RWPE1 (cell line): Measurements from ENCODE around the gene PROX1.
"Not testable (repeated sequence)": the region's sequence is repeated elsewhere in the genome, so short reads cannot be mapped to it uniquely, and the experiment has no call there.

Source experiments
- CTCF ChIA-PET: fragments of 350-600 bp; sonication (Branson Sonifier 250); formaldehyde crosslinking; extraction: SDS; loops from one replicate; lab custom pipeline; 2021; lab: Yijun Ruan, JAX
- POLR2A ChIA-PET: fragments of 400-600 bp; formaldehyde crosslinking; extraction: SDS; loops from one replicate; lab custom pipeline; 2020; ENCODE audit warnings: antibody characterized with exemption; ENCODE audit not compliant: low non-redundant PET; lab: Yijun Ruan, JAX
- DNase-seq: peaks from one replicate; pipeline ENCODE4 v3.0.0; 2012; ENCODE audit warnings: low spot score
- H3K27ac ChIP-seq: fragments of 450-650 bp; 2 replicates; pipeline ENCODE4 v1.5.1; 2017
- TF ChIP-seq, protein P1 (sequence below): fragments of 450-650 bp; conservative IDR thresholded peaks from 2 replicates; pipeline ENCODE4 v1.5.1; 2017; ENCODE audit warnings: low read depth, mild to moderate bottlenecking

PROX1 gene

DNA sequence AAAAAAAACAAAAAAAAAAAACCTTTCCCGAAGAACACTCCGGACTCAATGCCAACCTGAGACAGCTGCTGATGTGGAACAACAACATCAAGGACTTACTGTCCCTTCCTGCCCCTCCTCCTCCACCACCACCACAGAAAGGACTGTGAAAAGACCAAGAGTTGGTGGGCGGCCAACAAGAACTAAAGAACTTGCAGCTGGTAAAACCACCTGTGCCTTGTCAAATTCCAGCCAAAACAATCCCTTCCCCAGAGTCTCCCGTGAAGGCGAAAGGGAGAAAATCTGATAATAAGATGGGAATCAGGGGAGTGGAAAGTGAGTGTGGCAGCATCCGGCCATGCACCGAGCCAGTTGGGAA is 88.9 kb downstream of the PROX1 start:
- DNase-seq = no peak
- TF ChIP-seq, protein P1, sequence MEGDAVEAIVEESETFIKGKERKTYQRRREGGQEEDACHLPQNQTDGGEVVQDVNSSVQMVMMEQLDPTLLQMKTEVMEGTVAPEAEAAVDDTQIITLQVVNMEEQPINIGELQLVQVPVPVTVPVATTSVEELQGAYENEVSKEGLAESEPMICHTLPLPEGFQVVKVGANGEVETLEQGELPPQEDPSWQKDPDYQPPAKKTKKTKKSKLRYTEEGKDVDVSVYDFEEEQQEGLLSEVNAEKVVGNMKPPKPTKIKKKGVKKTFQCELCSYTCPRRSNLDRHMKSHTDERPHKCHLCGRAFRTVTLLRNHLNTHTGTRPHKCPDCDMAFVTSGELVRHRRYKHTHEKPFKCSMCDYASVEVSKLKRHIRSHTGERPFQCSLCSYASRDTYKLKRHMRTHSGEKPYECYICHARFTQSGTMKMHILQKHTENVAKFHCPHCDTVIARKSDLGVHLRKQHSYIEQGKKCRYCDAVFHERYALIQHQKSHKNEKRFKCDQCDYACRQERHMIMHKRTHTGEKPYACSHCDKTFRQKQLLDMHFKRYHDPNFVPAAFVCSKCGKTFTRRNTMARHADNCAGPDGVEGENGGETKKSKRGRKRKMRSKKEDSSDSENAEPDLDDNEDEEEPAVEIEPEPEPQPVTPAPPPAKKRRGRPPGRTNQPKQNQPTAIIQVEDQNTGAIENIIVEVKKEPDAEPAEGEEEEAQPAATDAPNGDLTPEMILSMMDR = no peak
- ChIA-PET CTCF (no interaction called here), POLR2A (no interaction called here)
- no peak overlapping the region for H3K27ac ChIP-seq

DNA sequence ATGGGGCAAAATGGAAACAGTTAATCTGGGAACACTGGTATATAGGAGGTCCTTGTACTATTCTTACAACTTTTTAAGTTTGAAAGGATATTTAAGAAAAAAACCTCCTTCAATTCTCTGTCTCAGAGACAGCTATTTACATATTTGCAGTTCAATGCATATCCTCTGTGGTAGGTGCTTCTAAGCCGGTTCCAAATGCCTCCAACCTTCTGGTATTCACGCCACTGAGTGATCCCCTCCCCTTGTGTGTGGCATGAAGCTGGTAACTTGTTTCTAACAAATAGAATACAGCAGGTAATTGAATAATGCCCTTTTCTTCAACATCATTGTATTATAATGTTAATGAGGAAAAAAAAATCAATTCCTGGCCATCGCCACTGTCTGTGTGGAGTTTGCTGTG is 91.2 kb downstream of the PROX1 start:
- ChIA-PET POLR2A (no interaction called here), CTCF (no interaction called here)
- DNase-seq = no peak
- H3K27ac ChIP-seq = no peak overlapping the region
- TF ChIP-seq, protein P1 = no peak

DNA sequence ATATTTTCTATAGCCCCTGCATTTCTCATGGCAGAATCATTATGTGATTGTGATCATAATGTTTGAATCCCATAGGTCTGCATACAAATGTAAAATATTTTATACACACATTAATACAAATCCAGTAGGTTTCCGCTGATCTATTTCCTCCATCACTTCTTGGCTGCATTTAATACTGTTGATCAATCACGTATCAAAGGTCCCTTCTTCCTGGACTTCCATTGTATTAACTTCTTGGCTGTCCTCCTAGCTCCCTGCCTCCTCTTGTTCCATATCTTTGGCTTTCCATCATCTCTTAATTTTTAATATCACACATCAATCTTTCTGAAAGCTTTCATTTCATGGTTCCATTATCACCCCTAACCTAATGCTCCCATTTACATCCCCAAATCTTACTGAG is 97.6 kb downstream of the PROX1 start:
- no peak for DNase-seq
- TF ChIP-seq, protein P1 = no peak
- ChIA-PET POLR2A (no interaction called here), CTCF (no interaction called here)
- no peak overlapping the region for H3K27ac ChIP-seq

DNA sequence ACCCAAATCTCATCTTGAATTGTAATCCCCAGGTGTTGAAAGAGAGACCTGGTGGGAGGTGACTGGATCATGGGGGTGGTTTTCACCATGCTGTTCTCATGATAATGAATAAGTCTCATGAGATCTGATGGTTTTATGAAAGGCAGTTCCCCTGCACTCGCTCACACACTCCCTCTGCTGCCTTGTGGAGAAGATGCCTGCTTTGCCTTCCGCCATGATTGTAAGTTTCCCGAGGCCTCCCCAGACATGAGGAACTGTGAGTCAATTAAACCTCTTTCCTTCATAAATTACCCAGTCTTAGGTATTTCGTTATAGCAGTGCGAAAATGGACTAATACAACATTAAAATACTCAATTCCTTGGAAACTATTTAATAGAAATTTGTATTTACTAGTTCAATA is 99.2 kb downstream of the PROX1 start:
- TF ChIP-seq, protein P1 = no peak
- no peak overlapping the region for H3K27ac ChIP-seq
- ChIA-PET POLR2A (no interaction called here), CTCF (no interaction called here)
- no peak for DNase-seq

DNA sequence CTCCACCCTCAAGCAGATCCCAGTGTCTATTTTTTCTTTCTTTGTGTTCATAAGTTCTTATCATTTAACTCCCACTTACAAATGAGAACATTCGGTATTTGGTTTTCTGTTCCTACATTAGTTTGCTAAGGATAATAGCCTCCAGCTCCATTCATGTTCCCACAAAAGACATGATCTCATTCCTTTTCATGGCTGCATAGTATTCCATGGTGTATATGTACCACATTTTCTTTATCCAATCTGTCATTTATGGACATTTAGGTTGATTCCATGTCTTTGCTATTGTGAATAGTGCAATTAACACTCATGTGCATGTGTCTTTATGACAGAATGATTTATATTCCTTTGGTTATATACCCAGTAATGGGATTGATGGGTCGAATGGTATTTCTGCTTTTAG is 101.2 kb downstream of the PROX1 start:
- POLR2A ChIA-PET, DNase-seq: not testable (repeated sequence)

More for the DNA sequence above, 101.2 kb downstream of the PROX1 start:
- CTCF ChIA-PET, H3K27ac ChIP-seq: not testable (repeated sequence)
